Loucy (cell line): ENCODE results near the gene PDK4.

Experiments
- CTCF ChIP-seq: fragments of 200-600 bp; sonication (generic); conservative IDR thresholded peaks from 2 replicates; pipeline ENCODE4 v1.5.1; 2014; ENCODE audit warnings: mild to moderate bottlenecking, antibody characterized with exemption, low read length
- EZH2phosphoT487 ChIP-seq: fragments of 200-600 bp; IDR thresholded peaks from 2 replicates; pipeline ENCODE4 v1.6.1; 2018; ENCODE audit warnings: antibody characterized with exemption, mild to moderate bottlenecking, moderate library complexity, borderline replicate concordance

DNA sequence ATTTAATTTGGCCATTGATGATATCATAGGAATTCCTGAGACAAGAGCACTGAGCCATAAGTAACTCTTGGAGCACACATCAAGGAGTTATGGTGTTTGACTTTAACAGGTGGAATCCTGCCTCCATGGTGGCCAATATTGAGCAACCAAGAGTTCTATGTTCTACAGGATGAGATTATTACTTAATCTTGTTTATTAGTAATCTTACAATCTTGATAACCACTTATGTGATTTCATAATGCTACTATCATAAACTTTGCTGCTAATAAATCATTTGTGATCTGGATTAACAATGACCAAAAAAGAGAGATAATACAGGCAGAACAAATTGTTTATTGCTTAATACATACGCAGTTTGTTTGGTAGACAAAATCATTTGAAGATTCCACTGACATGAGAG lies 27.5 kb upstream of the PDK4 start:
- TF ChIP-seq CTCF (no peak), EZH2phosphoT487 (no peak)
